Heart right ventricle (tissue), 16 donors: Measurements from ENCODE around the gene TEAD2. TPM values are rescaled to one million over a fixed set of nuclear protein-coding genes. Genes with fewer than 3 reads are reported as not detected.

Experiments
- ATAC-seq, 8 donors: fragments of 200-7000 bp; cut with Tn5 transposase; one replicate each; pipeline ENCODE4 v1.9.1; 2020; ENCODE audit warnings: mild to moderate bottlenecking in 8 of 8, moderate library complexity in 8 of 8, moderate number of reproducible peaks in 1 of 8
- DNase-seq, 2 donors: peaks; one replicate each; pipeline ENCODE4 v3.0.0-alpha.2; 2020
- H3K27ac ChIP-seq, 10 donors: fragments of 200-600 bp; sonication (generic) in 2 of 10; one replicate each; pipeline versions ENCODE4 v1.5.0 to v1.8.0; 2020 to 2022; ENCODE audit warnings: mild to moderate bottlenecking in 3 of 10
- H3K27me3 ChIP-seq, 7 donors: fragments of 200-600 bp; one replicate each; pipeline ENCODE4 v1.8.0; 2021 to 2022; ENCODE audit warnings: mild to moderate bottlenecking in 2 of 7
- H3K36me3 ChIP-seq, 9 donors: fragments of 200-600 bp; sonication (generic) in 1 of 9; one replicate each; pipeline versions ENCODE4 v1.5.0 to v1.8.0; 2020 to 2022; ENCODE audit warnings: mild to moderate bottlenecking in 2 of 9
- H3K4me1 ChIP-seq, 9 donors: fragments of 200-600 bp; sonication (generic) in 1 of 9; one replicate each; pipeline versions ENCODE4 v1.5.0 to v1.8.0; 2020 to 2022; ENCODE audit warnings: mild to moderate bottlenecking in 4 of 9
- H3K4me3 ChIP-seq, 10 donors: fragments of 200-600 bp; sonication (generic) in 2 of 10; one replicate each; pipeline versions ENCODE4 v1.5.0 to v1.8.0; 2020 to 2022; ENCODE audit warnings: mild to moderate bottlenecking in 7 of 10, moderate library complexity in 2 of 10
- H3K9me3 ChIP-seq, 11 donors: fragments of 200-600 bp in 10 of 11; sonication (generic) in 2 of 11; one replicate each; pipeline versions ENCODE4 v1.5.0 to v1.8.0; 2013 to 2022; ENCODE audit warnings: mild to moderate bottlenecking in 2 of 11, control low read depth in 1 of 11, moderate library complexity in 1 of 11
- CTCF ChIP-seq, 9 donors: fragments of 200-600 bp; sonication (generic) in 2 of 9; IDR thresholded peaks; one replicate each; pipeline versions ENCODE4 v1.5.0 to v1.8.0; 2021 to 2022; ENCODE audit warnings: antibody characterized with exemption in 9 of 9, mild to moderate bottlenecking in 5 of 9, moderate library complexity in 1 of 9
- WGBS, 2 donors: extraction: QIAGEN DNeasy Blood & Tissue Kit; methylation state at CpG; one replicate each; pipeline ENCODE4 v1.1.7; 2013; ENCODE audit warnings: inconsistent platforms in 1 of 2; 5-methylcytosine and 5-hydroxymethylcytosine counted together
- intact Hi-C, 10 donors: fragments of 100-400 bp; cut with DNase I; formaldehyde crosslinking; loops; one replicate each; pipeline versions ENCODE4 v1.11.1 to v1.14.2; 2022
- polyA plus RNA-seq, 2 donors: library from polyadenylated mRNA; stranded (reverse); fragments of 200-250 nt; gene quantifications; one replicate each; pipeline ENCODE4 v1.2.3, GENCODE V29; 2013
- total RNA-seq, 10 donors: library from RNA; stranded (reverse); fragmentation: NEBNext Ultra II Directional in 3 of 10; extraction: Animal tissue kit (Norgen Biotek cat#: 25700) in 3 of 10; gene quantifications; one replicate each; pipeline versions ENCODE4 v1.2.1 to v1.2.4, GENCODE V29; 2021 to 2023
- donor health status: Arrhythmogenic right ventricular cardiomyopathy.
- donor health status: ischemic (EF 13 %, LVEDD 7.1; RV severe dilation, severe dysfunction).
- donor health status: healthy with polysubstance abuse.
- donor health status: DM: no; HTN: yes; CAD: no.
- donor health status: DM: no; HTN: no; CAD: no.
- donor health status: ischemic (EF 25% LVEDD 6.9; RV normal size, moderate dysfunction).
- donor health status: ischemic (EF 25% LVEDD 5.7; RV mildly dilated, moderate dysfunction).
- donor health status: healthy.
- donor health status: DM: yes; HTN: yes; CAD: no.
- donor health status: Ischemic cardiomyopathy.
- donor health status: ischemic (EF 35%, LVEDD 5.7; RV mildly dilated, moderate dysfunction).
- donor health status: nonischemic (EF 11% LVEDD 7.7; RV severe dilation, severe dysfunction).
- donor health status: DM: yes; HTN: yes; CAD: no.
- donor health status: PGD.
- donor health status: ischemic (EF 29% LVEDD 5.4; RV normal size, mild dysfunction).
- donor health status: nonischemic (EF 23%, LVEDD 6.1; RV moderate dilation, normal function).

Gene TEAD2
- total and polyA plus RNA-seq, 12 donors, result 34.1 to 67.8 (median 45.1) TPM

GRCh38 chr19:49338023-49338677 lies 24.1 kb downstream of the TEAD2 start:
- intact Hi-C loops, result loop anchor here in 1 of 10 donors (2.0 kb wide), 1 partner anchor 25 kb away; the partner anchor contains the start of genes DKKL1 and TEAD2
- Histone ChIP-seq H3K4me3 (peak overlapping the region in 5 of 10 donors; percentile 45 to 63 (median 52)), H3K27me3 (no peaks in the 10 kb centered on the region), H3K9me3 (no peaks in the 10 kb centered on the region), H3K36me3 (peaks cover 0 to 58% (median 18%) of the 10 kb centered on the region in 9 donors), H3K27ac (no peak overlapping the region), H3K4me1 (peaks cover 2 to 58% (median 27%) of the 10 kb centered on the region in 9 donors)
- ATAC-seq, result peak in 1 of 8 donors; percentile 1
- TF ChIP-seq CTCF (IDR thresholded peaks at IDR 0.05), result no peak
- DNase-seq, result no peak
- WGBS, 2 donors, result 31 to 42% methylated on average over 34 of the region's 34 CpGs

DNA sequence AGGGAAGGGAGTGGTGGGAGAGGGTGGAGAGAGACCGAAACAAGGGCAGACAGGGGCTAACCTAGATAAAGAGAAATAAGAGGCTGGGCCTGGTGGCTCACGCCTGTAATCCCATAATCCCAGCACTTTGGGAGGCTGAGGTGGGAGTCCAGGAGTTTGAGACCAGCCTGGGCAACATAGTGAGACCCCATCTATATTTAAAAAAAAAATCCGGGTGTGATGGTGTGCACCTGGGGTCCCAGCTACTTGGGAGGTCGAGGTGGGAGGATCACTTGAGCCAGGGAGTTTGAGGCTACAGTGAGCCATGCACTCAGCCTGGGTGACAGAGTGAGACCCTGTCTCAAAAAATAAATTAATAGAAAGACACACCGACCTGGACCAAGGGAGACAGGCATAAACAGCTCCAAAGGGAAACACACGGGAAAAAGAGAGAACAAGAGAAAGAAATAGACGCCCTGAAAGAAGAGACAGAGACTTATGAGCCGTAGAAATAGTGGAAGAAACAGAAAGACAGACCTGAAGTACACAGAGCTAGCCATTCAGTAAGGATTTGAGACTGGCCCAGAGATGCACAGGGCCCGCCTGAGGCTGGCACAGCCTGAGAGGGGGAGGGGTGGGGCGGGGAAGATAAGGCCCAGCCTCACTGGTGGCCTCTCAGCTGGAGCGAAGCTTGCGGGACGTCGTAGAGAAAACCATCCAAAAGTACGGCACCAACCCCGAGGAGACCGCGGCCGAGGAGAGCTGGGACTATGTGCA lies 24.8 kb downstream of the TEAD2 start:
- H3K27ac ChIP-seq, result no peak overlapping the region

GRCh38 chr19:49336482-49337266 lies 25.5 kb downstream of the TEAD2 start:
- TF ChIP-seq CTCF (IDR thresholded peaks at IDR 0.05), result no peak
- ATAC-seq, result no peak
- no peaks in the 10 kb centered on the region for H3K9me3 ChIP-seq
- H3K4me1 ChIP-seq, result peaks cover 2 to 66% (median 27%) of the 10 kb centered on the region in 9 donors
- 87% methylated on average over 10 of the region's 10 CpGs for WGBS, 2 donors
- intact Hi-C loops, result no loop called here
- peak overlapping the region in 1 of 10 donors; percentile 88 for H3K27ac ChIP-seq
- no peaks in the 10 kb centered on the region for H3K27me3 ChIP-seq
- peaks cover 0 to 43% (median 7%) of the 10 kb centered on the region in 9 donors for H3K36me3 ChIP-seq
- H3K4me3 ChIP-seq, result peak overlapping the region in 1 of 10 donors; percentile 65
- DNase-seq, result no peak

More for the DNA sequence above, 24.8 kb downstream of the TEAD2 start:
- Histone ChIP-seq H3K36me3 (peaks cover 0 to 51% (median 12%) of the 10 kb centered on the region in 9 donors), H3K27me3 (no peaks in the 10 kb centered on the region), H3K4me1 (peaks cover 2 to 62% (median 27%) of the 10 kb centered on the region in 9 donors), H3K4me3 (no peak overlapping the region), H3K9me3 (no peaks in the 10 kb centered on the region)
- DNase-seq, result no peak
- ATAC-seq, result no peak
- no peak for TF ChIP-seq CTCF (IDR thresholded peaks at IDR 0.05)
- 77 to 81% methylated on average over 19 of the region's 19 CpGs for WGBS, 2 donors
- intact Hi-C loops, result loop anchor here in 1 of 10 donors (2.0 kb wide), 1 partner anchor 25 kb away; the partner anchor contains the start of genes DKKL1 and TEAD2
